Measurements from ENCODE around the gene AMZ2.

- no peak for TF ChIP-seq STAT6 (CRISPR knock-in tag; conservative IDR thresholded peaks at IDR 0.05; ENCODE audit: low read depth)
- TF ChIP-seq NFE2L1 (CRISPR knock-in tag; IDR thresholded peaks at IDR 0.05): no peak
- TF ChIP-seq E2F4 (CRISPR knock-in tag; IDR thresholded peaks at IDR 0.05; ENCODE audit: borderline replicate concordance, low read depth): no peak
- no peak for TF ChIP-seq CTCF (IDR thresholded peaks at IDR 0.05)
- TF ChIP-seq ESRRA (CRISPR knock-in tag; IDR thresholded peaks at IDR 0.05; ENCODE audit: borderline replicate concordance): no peak
- no peak for TF ChIP-seq ZNF317 (CRISPR knock-in tag; IDR thresholded peaks at IDR 0.05; ENCODE audit: borderline replicate concordance, low read depth)
- TF ChIP-seq ELF4 (CRISPR knock-in tag; IDR thresholded peaks at IDR 0.05; ENCODE audit: low read depth): no peak
- TF ChIP-seq SMAD3 (CRISPR knock-in tag; IDR thresholded peaks at IDR 0.05; ENCODE audit: borderline replicate concordance): no peak
- no peak for TF ChIP-seq JUN (CRISPR knock-in tag; IDR thresholded peaks at IDR 0.05)
- TF ChIP-seq PRDM15 (CRISPR knock-in tag; IDR thresholded peaks at IDR 0.05): no peak
- TF ChIP-seq FOXK1 (CRISPR knock-in tag; IDR thresholded peaks at IDR 0.05): no peak
- no peak for TF ChIP-seq ATF1 (CRISPR knock-in tag; IDR thresholded peaks at IDR 0.05)
- no peak for TF ChIP-seq KAT7 (CRISPR knock-in tag; IDR thresholded peaks at IDR 0.05; ENCODE audit: borderline replicate concordance)
- no peak for TF ChIP-seq TEAD4 (CRISPR knock-in tag; IDR thresholded peaks at IDR 0.05)
Measured at GRCh38 chr17:68288804-68289203, 41.0 kb downstream of the AMZ2 start.

Measured in WTC11 (cell line).